Liver (tissue), 3 donors: ENCODE data around the gene TCERG1L.
"Not testable (repeated sequence)": the region's sequence is repeated elsewhere in the genome, so short reads cannot be mapped to it uniquely, and the experiment has no call there.

Experiments
- EGR1 ChIP-seq, 2 donors: IDR thresholded peaks; 2 replicates each; pipeline ENCODE4 v1.6.1; 2016 to 2018; ENCODE audit warnings: antibody characterized with exemption in 2 of 2, low read depth in 2 of 2
- FOXA1 ChIP-seq: IDR thresholded peaks from 2 replicates; pipeline ENCODE4 v1.6.1; 2016; ENCODE audit warnings: antibody characterized with exemption
- GABPA ChIP-seq, 2 donors: IDR thresholded peaks in 1 of 2; conservative IDR thresholded peaks in 1 of 2; 2 replicates each; pipeline ENCODE4 v1.6.1; 2016; ENCODE audit warnings: antibody characterized with exemption in 2 of 2, mild to moderate bottlenecking in 1 of 2, moderate library complexity in 1 of 2
- JUND ChIP-seq, 2 donors: IDR thresholded peaks; 2 replicates each; pipeline ENCODE4 v1.6.1; 2016; ENCODE audit warnings: antibody characterized with exemption in 2 of 2
- NR2F2 ChIP-seq: IDR thresholded peaks from 2 replicates; pipeline ENCODE4 v1.6.1; 2016; ENCODE audit warnings: antibody characterized with exemption
- RAD21 ChIP-seq, 2 donors: IDR thresholded peaks; 2 replicates each; pipeline ENCODE4 v1.6.1; 2016; ENCODE audit warnings: antibody characterized with exemption in 2 of 2, mild to moderate bottlenecking in 2 of 2
- RXRA ChIP-seq, 2 donors: IDR thresholded peaks; 2 replicates each; pipeline ENCODE4 v1.6.1; 2017 to 2018; ENCODE audit warnings: antibody characterized with exemption in 2 of 2, mild to moderate bottlenecking in 1 of 2
- SP1 ChIP-seq: IDR thresholded peaks from 2 replicates; pipeline ENCODE4 v1.6.1; 2018; ENCODE audit warnings: antibody characterized with exemption, mild to moderate bottlenecking
- TAF1 ChIP-seq: conservative IDR thresholded peaks from 2 replicates; pipeline ENCODE4 v1.6.1; 2016; ENCODE audit warnings: antibody characterized with exemption, mild to moderate bottlenecking
- YY1 ChIP-seq: IDR thresholded peaks from 2 replicates; pipeline ENCODE4 v1.6.1; 2016; ENCODE audit warnings: antibody characterized with exemption, mild to moderate bottlenecking
- TF ChIP-seq, protein P1 (sequence below): fragments of 150-350 bp; IDR thresholded peaks from 2 replicates; pipeline ENCODE4 v1.5.1; 2017; ENCODE audit warnings: improper control_type of control experiment, low read depth, low read length; ENCODE audit not compliant: missing input control
- TF ChIP-seq, protein P2 (sequence below): IDR thresholded peaks from 2 replicates; pipeline ENCODE4 v1.6.1; 2016; ENCODE audit warnings: antibody characterized with exemption
- TF ChIP-seq, protein P3 (sequence below): IDR thresholded peaks from 2 replicates; pipeline ENCODE4 v1.6.1; 2016; ENCODE audit warnings: antibody characterized with exemption
- donor health status: healthy.
- donor health status: healthy.

DNA sequence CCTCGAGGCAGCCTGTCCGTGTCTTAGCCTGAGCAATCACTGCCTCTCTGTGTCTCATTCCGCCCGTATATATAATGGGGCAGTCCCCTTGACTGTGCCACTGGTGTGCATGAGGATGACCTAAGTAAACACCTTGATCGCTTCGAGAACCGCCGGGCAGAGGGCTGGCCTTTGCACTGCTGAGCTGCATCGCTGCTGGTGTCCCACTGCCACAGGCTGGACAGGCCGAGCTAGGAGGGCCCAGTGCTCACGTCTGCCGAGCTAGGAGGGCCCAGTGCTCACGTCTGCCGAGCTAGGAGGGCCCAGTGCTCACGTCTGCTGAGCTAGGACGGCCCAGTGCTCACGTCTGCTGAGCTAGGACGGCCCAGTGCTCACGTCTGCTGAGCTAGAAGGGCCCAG lies 232.6 kb downstream of the TCERG1L start:
- TF ChIP-seq, protein P1, sequence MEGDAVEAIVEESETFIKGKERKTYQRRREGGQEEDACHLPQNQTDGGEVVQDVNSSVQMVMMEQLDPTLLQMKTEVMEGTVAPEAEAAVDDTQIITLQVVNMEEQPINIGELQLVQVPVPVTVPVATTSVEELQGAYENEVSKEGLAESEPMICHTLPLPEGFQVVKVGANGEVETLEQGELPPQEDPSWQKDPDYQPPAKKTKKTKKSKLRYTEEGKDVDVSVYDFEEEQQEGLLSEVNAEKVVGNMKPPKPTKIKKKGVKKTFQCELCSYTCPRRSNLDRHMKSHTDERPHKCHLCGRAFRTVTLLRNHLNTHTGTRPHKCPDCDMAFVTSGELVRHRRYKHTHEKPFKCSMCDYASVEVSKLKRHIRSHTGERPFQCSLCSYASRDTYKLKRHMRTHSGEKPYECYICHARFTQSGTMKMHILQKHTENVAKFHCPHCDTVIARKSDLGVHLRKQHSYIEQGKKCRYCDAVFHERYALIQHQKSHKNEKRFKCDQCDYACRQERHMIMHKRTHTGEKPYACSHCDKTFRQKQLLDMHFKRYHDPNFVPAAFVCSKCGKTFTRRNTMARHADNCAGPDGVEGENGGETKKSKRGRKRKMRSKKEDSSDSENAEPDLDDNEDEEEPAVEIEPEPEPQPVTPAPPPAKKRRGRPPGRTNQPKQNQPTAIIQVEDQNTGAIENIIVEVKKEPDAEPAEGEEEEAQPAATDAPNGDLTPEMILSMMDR = not testable (repeated sequence)
- not testable (repeated sequence) for TF ChIP-seq EGR1 (IDR thresholded peaks at IDR 0.05; ENCODE audit: low read depth in 2 of 2); JUND (IDR thresholded peaks at IDR 0.05); FOXA1; YY1; RXRA (IDR thresholded peaks at IDR 0.05); GABPA (IDR thresholded peaks at IDR 0.05 in 1 of 2, conservative IDR thresholded peaks at IDR 0.05 in 1 of 2); RAD21 (IDR thresholded peaks at IDR 0.05); SP1; TAF1; NR2F2
- TF ChIP-seq, protein P2, sequence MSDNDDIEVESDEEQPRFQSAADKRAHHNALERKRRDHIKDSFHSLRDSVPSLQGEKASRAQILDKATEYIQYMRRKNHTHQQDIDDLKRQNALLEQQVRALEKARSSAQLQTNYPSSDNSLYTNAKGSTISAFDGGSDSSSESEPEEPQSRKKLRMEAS = not testable (repeated sequence)
- TF ChIP-seq, protein P3, sequence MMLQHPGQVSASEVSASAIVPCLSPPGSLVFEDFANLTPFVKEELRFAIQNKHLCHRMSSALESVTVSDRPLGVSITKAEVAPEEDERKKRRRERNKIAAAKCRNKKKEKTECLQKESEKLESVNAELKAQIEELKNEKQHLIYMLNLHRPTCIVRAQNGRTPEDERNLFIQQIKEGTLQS = not testable (repeated sequence)
